Esophagus (tissue), 2 donors: ENCODE data around the gene NKAIN4. TPM values are rescaled to one million over a fixed set of nuclear protein-coding genes. Genes with fewer than 3 reads are reported as not detected.

ENCODE experiments used
- H3K27ac ChIP-seq, 2 donors: one replicate each; pipeline ENCODE4 v1.5.1; 2013; ENCODE audit warnings: low read depth in 2 of 2, mild to moderate bottlenecking in 2 of 2, inconsistent platforms in 1 of 2, low read length in 1 of 2, moderate library complexity in 1 of 2
- H3K27me3 ChIP-seq, 2 donors: one replicate each; pipeline ENCODE4 v1.6.1; 2013; ENCODE audit warnings: low read length in 2 of 2, control low read depth in 1 of 2, mild to moderate bottlenecking in 1 of 2; ENCODE audit not compliant: insufficient read depth in 2 of 2, control insufficient read depth in 1 of 2
- H3K36me3 ChIP-seq, 2 donors: one replicate each; pipeline ENCODE4 v1.6.1; 2013; ENCODE audit warnings: low read length in 1 of 2; ENCODE audit not compliant: control insufficient read depth in 2 of 2, insufficient read depth in 2 of 2
- H3K4me1 ChIP-seq, 2 donors: one replicate each; pipeline ENCODE4 v1.6.1; 2013; ENCODE audit warnings: low read length in 1 of 2; ENCODE audit not compliant: control insufficient read depth in 2 of 2, insufficient read depth in 2 of 2
- H3K4me3 ChIP-seq, 2 donors: one replicate each; pipeline ENCODE4 v1.5.1; 2013; ENCODE audit warnings: low read length in 2 of 2, mild to moderate bottlenecking in 2 of 2, low read depth in 1 of 2, moderate library complexity in 1 of 2
- H3K9me3 ChIP-seq, 2 donors: one replicate each; pipeline ENCODE4 v1.6.1; 2013; ENCODE audit warnings: mild to moderate bottlenecking in 2 of 2, low read depth in 1 of 2, low read length in 1 of 2, moderate library complexity in 1 of 2; ENCODE audit not compliant: control insufficient read depth in 2 of 2, insufficient read depth in 1 of 2
- WGBS, 2 donors: extraction: QIAGEN DNeasy Blood & Tissue Kit; methylation state at CpG; one replicate each; pipeline ENCODE4 v1.1.7; 2013; 5-methylcytosine and 5-hydroxymethylcytosine counted together
- polyA plus RNA-seq, 2 donors: library from polyadenylated mRNA; stranded (reverse); fragments of 200-250 nt; gene quantifications; one replicate each; pipeline ENCODE4 v1.2.3, GENCODE V29; 2013
- donor health status: healthy with polysubstance abuse.
- donor health status: Bipolar disorder and iron deficiency.

Gene NKAIN4
- polyA plus RNA-seq, 2 donors = not detected

GRCh38 chr20:63275825-63276224 is 21.6 kb upstream of the NKAIN4 start:
- H3K36me3 ChIP-seq = peaks cover 7 to 32% of the 10 kb centered on the region in 2 donors
- WGBS, 2 donors = 95% methylated on average over 17 to 18 of the region's 18 CpGs
- H3K27me3 ChIP-seq = no peaks in the 10 kb centered on the region

GRCh38 chr20:63274381-63275228 is 20.3 kb upstream of the NKAIN4 start:
- Histone ChIP-seq H3K4me3 (no peak overlapping the region), H3K27ac (no peak overlapping the region), H3K27me3 (no peaks in the 10 kb centered on the region), H3K9me3 (no peaks in the 10 kb centered on the region), H3K36me3 (peaks cover 7 to 28% of the 10 kb centered on the region in 2 donors), H3K4me1 (peaks cover 3 to 5% of the 10 kb centered on the region in 2 donors)
- 73 to 74% methylated on average over 17 of the region's 17 CpGs for WGBS, 2 donors

More at GRCh38 chr20:63275825-63276224, 21.6 kb upstream of the NKAIN4 start:
- H3K9me3 ChIP-seq = no peaks in the 10 kb centered on the region
- no peak overlapping the region for H3K27ac ChIP-seq
- no peak overlapping the region for H3K4me3 ChIP-seq
- H3K4me1 ChIP-seq = peaks cover 3 to 5% of the 10 kb centered on the region in 2 donors

DNA sequence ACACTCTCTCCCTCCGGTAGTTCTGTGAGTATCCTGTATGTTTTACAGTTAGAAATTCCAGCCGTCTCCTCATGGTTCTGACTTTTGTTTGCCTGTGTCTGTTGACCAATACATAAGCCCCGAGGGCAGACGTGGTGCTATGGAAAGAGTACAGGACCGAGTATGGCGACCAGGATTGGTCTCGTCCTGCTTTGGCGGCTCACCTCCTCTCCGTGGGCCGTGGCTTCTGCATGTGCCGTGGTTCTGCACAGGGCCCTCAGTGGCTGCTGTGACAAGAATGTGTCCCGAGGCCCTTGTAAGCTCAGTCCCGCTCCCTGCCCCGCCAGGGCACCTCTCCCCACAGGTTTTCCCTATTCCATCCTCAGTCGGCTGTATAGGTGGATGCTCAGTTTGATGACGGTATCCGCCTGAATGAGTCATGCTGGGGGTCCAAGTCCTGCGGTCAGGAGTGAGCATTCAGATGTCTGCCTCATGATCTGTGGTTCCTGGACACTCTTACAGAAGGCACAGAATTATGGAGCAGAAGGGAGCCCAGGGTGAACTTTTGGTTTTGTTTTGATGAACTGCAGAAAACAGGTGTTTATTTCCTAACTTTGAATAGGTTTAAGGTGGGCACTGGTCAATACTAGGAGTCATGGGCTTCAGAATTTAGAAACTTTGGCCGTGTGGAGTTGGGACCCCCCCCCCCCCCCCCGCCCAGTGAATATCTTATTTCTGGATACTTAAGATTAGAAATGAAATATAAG is 19.5 kb upstream of the NKAIN4 start:
- Histone ChIP-seq H3K27me3 (no peaks in the 10 kb centered on the region), H3K9me3 (no peaks in the 10 kb centered on the region), H3K4me3 (peak overlapping the region; percentile 19 to 99), H3K4me1 (peaks cover 6 to 9% of the 10 kb centered on the region in 2 donors), H3K36me3 (peaks cover 7 to 24% of the 10 kb centered on the region in 2 donors), H3K27ac (no peak overlapping the region)
- 23 to 24% methylated on average over 20 of the region's 20 CpGs for WGBS, 2 donors

GRCh38 chr20:63273059-63273579 is 18.9 kb upstream of the NKAIN4 start:
- Histone ChIP-seq H3K36me3 (peaks cover 7 to 19% of the 10 kb centered on the region in 2 donors), H3K27ac (peak overlapping the region; percentile 24 to 59), H3K27me3 (no peaks in the 10 kb centered on the region), H3K4me3 (peak overlapping the region; percentile 98 to 99), H3K4me1 (peaks cover 6 to 11% of the 10 kb centered on the region in 2 donors), H3K9me3 (no peaks in the 10 kb centered on the region)
- 1% methylated on average over 28 to 37 of the region's 37 CpGs for WGBS, 2 donors

DNA sequence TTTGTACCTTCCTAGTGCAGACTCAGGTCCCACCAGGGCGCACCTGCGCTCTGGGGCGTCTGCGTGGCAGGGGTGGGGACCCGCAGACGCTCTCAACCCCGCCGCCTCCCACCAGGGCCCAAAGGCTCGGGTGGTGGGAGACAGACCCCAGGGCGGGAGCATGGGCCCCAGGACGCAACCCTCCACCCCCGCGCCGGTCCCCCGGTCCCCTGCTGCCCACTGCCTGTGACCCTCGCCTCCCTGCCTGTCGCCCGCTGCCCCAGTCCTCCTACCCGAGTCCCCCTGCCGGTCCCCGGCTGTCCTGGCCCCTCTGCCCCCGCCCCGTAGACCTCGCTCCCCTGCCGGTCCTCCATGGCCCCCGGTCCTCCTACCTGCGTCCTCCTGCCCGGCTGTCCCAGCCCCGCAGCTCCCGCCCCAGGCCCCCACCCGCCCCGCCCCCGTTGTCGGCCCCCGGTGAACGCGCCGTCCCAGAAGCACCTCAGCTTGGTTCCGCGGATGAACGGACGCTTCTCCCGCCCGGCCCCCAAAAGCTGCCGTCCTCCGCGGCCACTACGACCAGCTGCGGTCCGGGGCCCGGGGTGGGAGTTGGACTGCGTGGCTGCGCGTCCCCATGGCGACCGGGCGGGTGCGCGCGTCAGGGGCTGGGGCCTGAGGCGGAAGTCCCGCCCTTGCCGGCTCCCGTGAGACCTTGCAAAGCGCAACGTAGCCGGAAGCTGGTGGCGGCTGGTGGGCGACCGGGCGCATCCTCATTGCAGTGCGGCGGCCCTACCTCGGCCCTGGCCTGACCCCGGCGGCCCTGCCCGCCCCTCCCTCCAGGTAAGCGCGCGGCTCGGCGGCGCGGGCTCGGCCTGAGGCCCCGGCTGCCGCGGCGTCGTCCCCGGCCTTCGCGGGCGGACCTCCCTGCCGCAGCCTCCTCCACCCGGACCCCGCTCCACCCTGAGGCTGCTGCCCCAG is 18.1 kb upstream of the NKAIN4 start, which contains the start of gene ARFGAP1:
Gene ARFGAP1 (plus strand): TSS at position 709 of the 954 bp plus-strand sequence. CDS start 2,768 bp downstream, outside the sequence.
- 1% methylated on average over 57 to 97 of the region's 97 CpGs for WGBS, 2 donors
- peaks cover 6 to 11% of the 10 kb centered on the region in 2 donors for H3K4me1 ChIP-seq
- H3K27ac ChIP-seq = peak within 1 kb of the TSS; percentile 24 to 59

GRCh38 chr20:63270606-63271325 is 16.5 kb upstream of the NKAIN4 start:
- H3K27me3 ChIP-seq = no peaks in the 10 kb centered on the region
- H3K36me3 ChIP-seq = no peaks in the 10 kb centered on the region
- 84 to 88% methylated on average over 9 of the region's 9 CpGs for WGBS, 2 donors

More for the DNA sequence above, 18.1 kb upstream of the NKAIN4 start, which contains the start of gene ARFGAP1:
- Histone ChIP-seq H3K4me3 (peak within 1 kb of the TSS; percentile 98 to 99), H3K36me3 (peaks cover 3 to 13% of the 10 kb centered on the region in 2 donors), H3K27me3 (no peaks in the 10 kb centered on the region), H3K9me3 (no peaks in the 10 kb centered on the region)

DNA sequence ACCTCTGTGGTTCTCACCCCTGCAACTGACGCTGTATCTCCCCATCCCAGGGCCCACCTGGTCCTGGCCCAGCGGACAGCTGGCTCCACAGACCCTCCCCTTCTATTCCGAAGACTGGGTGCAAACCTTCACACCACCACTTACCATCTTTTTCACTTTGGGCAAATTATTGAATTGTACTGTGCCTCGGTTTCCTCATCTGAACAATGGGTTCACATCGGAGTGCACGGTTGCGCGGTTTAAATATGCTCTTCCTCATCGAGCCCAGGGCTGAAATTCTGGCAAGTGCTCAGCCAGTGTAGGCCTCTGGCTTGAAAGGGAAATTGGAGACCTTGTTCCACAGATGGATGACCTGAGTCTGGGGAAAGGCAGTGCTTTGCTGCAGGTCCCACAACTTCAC is 15.5 kb upstream of the NKAIN4 start:
- Histone ChIP-seq H3K27ac (no peak overlapping the region), H3K36me3 (no peaks in the 10 kb centered on the region), H3K4me1 (peaks cover 6 to 11% of the 10 kb centered on the region in 2 donors), H3K27me3 (no peaks in the 10 kb centered on the region), H3K9me3 (no peaks in the 10 kb centered on the region), H3K4me3 (no peak overlapping the region)
- 88 to 91% methylated on average over 9 of the region's 9 CpGs for WGBS, 2 donors

More at GRCh38 chr20:63270606-63271325, 16.5 kb upstream of the NKAIN4 start:
- peaks cover 6 to 11% of the 10 kb centered on the region in 2 donors for H3K4me1 ChIP-seq
- H3K4me3 ChIP-seq = no peak overlapping the region
- no peak overlapping the region for H3K27ac ChIP-seq
- no peaks in the 10 kb centered on the region for H3K9me3 ChIP-seq

GRCh38 chr20:63268671-63269439 is 14.6 kb upstream of the NKAIN4 start:
- WGBS, 2 donors = 29 to 32% methylated on average over 18 of the region's 18 CpGs
- H3K9me3 ChIP-seq = no peaks in the 10 kb centered on the region
- H3K27ac ChIP-seq = no peak overlapping the region
- H3K36me3 ChIP-seq = no peaks in the 10 kb centered on the region
- H3K27me3 ChIP-seq = no peaks in the 10 kb centered on the region
- no peak overlapping the region for H3K4me3 ChIP-seq
- H3K4me1 ChIP-seq = peaks cover 6 to 10% of the 10 kb centered on the region in 2 donors
